ENCODE results near the gene FBP1. TPM values are rescaled to one million over a fixed set of nuclear protein-coding genes. Genes with fewer than 3 reads are reported as not detected.

Gene FBP1
- polyA plus RNA-seq, 3 donors = 82.2 to 95.5 (median 84.4) TPM

DNA sequence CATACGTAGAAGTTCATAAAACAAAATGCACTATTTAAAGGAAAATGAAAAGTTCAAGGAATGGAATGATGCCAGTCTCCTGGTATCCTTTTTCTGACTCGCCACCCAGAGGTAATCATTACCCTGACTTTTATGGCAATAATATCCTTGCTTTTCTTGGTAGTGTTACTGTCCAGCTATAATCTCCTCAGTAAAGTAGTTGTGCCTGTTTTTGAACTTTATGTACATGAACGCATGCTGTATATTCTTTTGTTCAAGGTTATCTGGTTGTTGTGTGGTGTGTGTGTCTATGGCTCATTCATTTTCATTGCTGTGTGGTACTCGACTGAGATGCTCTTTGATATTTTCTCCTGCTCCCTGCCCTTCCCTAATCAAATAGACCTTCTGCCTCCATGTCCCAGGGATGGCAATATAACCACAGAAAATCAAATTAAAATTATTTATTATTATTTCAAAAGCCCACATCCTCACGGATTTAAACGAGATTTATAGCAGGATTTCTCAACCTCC is 29.2 kb upstream of the FBP1 start:
- intact Hi-C loops (cut with micrococcal nuclease) = loop anchor here in 1 of 2 donors (5.0 kb wide), 1 partner anchor 46 kb away; no protein-coding TSS in a partner anchor
- no peaks in the 10 kb centered on the region for H4K20me1 ChIP-seq (ENCODE audit: insufficient read depth, low read length)
- H3K27ac ChIP-seq (ENCODE audit: low read depth in 1 of 2, low read length in 2 of 2) = no peak overlapping the region
- Mint-ChIP-seq H3K9me3 (peaks cover 0 to 2% (median 0%) of the 10 kb centered on the region in 7 donors), H3K36me3 (no peaks in the 10 kb centered on the region), H3K4me3 (no peak overlapping the region), H3K4me1 (peaks cover 36% of the 10 kb centered on the region), H3K27me3 (ENCODE audit: low read depth in 3 of 3) (peaks cover 1 to 9% (median 4%) of the 10 kb centered on the region in 3 donors), H3K27ac (peak overlapping the region in 2 of 7 donors; percentile 16 to 71)
- H3K4me2 ChIP-seq (replicated peaks; ENCODE audit: extremely low read depth, low read length, poor library complexity, severe bottlenecking) = peak overlapping the region; percentile 87
- WGBS (ENCODE audit: insufficient coverage) = no CpG with 5 or more reads among the region's 6 CpGs
- peaks cover 20 to 25% of the 10 kb centered on the region in 2 donors for H3K4me1 ChIP-seq (ENCODE audit: control insufficient read depth in 1 of 2, insufficient read depth in 2 of 2, low read length in 2 of 2)
- H3K36me3 ChIP-seq (replicated peaks in 1 of 2; ENCODE audit: control insufficient read depth in 1 of 2, insufficient read depth in 2 of 2, low read length in 2 of 2) = no peaks in the 10 kb centered on the region
- H3K27me3 ChIP-seq (ENCODE audit: control insufficient read depth in 2 of 2, insufficient read depth in 2 of 2, low read length in 2 of 2) = no peaks in the 10 kb centered on the region
- H3K9me3 ChIP-seq (replicated peaks in 1 of 2; ENCODE audit: control insufficient read depth in 1 of 2, insufficient read depth in 1 of 2, low read length in 2 of 2) = no peaks in the 10 kb centered on the region
- DNase-seq = no peak
- peak overlapping the region in 1 of 3 experiments; percentile 80 for H3K4me3 ChIP-seq (replicated peaks in 1 of 3; ENCODE audit: low read depth in 2 of 3, low read length in 3 of 3)
- H2AFZ ChIP-seq (ENCODE audit: insufficient read depth, low read depth, low read length, poor library complexity, severe bottlenecking) = no peak overlapping the region
- no peaks in the 10 kb centered on the region for H3K79me2 ChIP-seq (ENCODE audit: insufficient read depth, low read length)
- H3K9ac ChIP-seq (ENCODE audit: insufficient read depth, low read length, poor library complexity, severe bottlenecking) = no peak overlapping the region
- no peak for TF ChIP-seq CTCF (IDR thresholded peaks at IDR 0.05)

DNA sequence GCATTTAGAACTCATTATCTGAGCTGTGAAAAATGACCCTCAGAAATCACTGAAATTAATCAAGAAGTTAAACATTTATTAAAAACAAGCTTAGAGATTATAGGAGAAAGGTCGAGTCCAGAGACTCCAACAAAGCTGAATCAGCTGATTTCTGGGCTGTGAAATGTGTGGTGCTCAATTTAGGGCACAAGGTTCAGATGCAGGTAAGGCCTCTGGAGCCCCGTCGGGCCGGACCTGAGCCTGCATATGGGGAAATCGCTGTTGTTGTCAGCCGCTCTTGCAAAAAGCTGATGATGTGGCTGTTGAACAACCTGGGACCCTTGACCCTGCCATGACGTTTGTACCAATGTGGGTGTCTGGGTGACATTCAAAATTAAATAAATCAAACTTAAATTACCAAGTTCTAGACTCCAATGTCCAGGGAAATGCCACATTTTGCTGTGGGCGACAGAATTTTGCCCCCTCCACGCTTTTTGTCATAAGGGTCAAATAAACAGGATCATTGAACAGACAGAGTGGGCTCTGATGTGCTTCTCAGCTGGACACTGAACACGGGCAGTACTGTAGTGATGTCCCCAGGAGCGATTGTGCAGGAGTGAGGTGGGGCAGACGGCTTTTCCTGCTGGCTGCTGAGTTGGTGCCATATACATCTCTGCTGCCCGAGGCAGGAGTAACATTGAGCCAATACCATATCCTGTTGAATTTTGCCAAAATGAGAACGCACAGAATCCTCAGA is 27.2 kb upstream of the FBP1 start:
- peaks cover 36% of the 10 kb centered on the region for H3K4me1 Mint-ChIP-seq
- intact Hi-C loops (cut with micrococcal nuclease) = loop anchor here in 1 of 2 donors (5.0 kb wide), 1 partner anchor 44 kb away; no protein-coding TSS in a partner anchor
- H3K9ac ChIP-seq (ENCODE audit: insufficient read depth, low read length, poor library complexity, severe bottlenecking) = no peak overlapping the region

More for the DNA sequence above, 27.2 kb upstream of the FBP1 start:
- Histone ChIP-seq H4K20me1 (ENCODE audit: insufficient read depth, low read length) (no peaks in the 10 kb centered on the region), H3K79me2 (ENCODE audit: insufficient read depth, low read length) (no peaks in the 10 kb centered on the region), H3K4me3 (replicated peaks in 1 of 3; ENCODE audit: low read depth in 2 of 3, low read length in 3 of 3) (no peak overlapping the region), H3K4me2 (replicated peaks; ENCODE audit: extremely low read depth, low read length, poor library complexity, severe bottlenecking) (no peak overlapping the region), H3K27ac (ENCODE audit: low read depth in 1 of 2, low read length in 2 of 2) (no peak overlapping the region), H2AFZ (ENCODE audit: insufficient read depth, low read depth, low read length, poor library complexity, severe bottlenecking) (no peak overlapping the region), H3K9me3 (replicated peaks in 1 of 2; ENCODE audit: control insufficient read depth in 1 of 2, insufficient read depth in 1 of 2, low read length in 2 of 2) (no peaks in the 10 kb centered on the region), H3K36me3 (replicated peaks in 1 of 2; ENCODE audit: control insufficient read depth in 1 of 2, insufficient read depth in 2 of 2, low read length in 2 of 2) (no peaks in the 10 kb centered on the region), H3K27me3 (ENCODE audit: control insufficient read depth in 2 of 2, insufficient read depth in 2 of 2, low read length in 2 of 2) (no peaks in the 10 kb centered on the region), H3K4me1 (ENCODE audit: control insufficient read depth in 1 of 2, insufficient read depth in 2 of 2, low read length in 2 of 2) (peaks cover 20 to 25% of the 10 kb centered on the region in 2 donors)
- Mint-ChIP-seq H3K27ac (peak overlapping the region in 1 of 7 donors; percentile 69), H3K4me3 (no peak overlapping the region), H3K27me3 (ENCODE audit: low read depth in 3 of 3) (peaks cover 0 to 9% (median 8%) of the 10 kb centered on the region in 3 donors), H3K36me3 (no peaks in the 10 kb centered on the region), H3K9me3 (peaks cover 0 to 2% (median 0%) of the 10 kb centered on the region in 7 donors)
- 92% methylated on average over 10 of the region's 14 CpGs for WGBS (ENCODE audit: insufficient coverage)
- DNase-seq = no peak
- TF ChIP-seq CTCF (IDR thresholded peaks at IDR 0.05) = no peak
